ENCODE measurements around the gene EFCAB6.

Gene EFCAB6

GRCh38 chr22:43488031-43488866 is 323.9 kb downstream of the EFCAB6 start:
- in situ Hi-C loops (cut with MboI; ENCODE audit: low sequenced_read_pairs) = no loop called here

- in situ Hi-C loops (cut with MboI; ENCODE audit: low sequenced_read_pairs) = no loop called here
Observed at GRCh38 chr22:43487311-43488030, 324.6 kb downstream of the EFCAB6 start.

GRCh38 chr22:43485502-43486089 is 326.5 kb downstream of the EFCAB6 start:
- in situ Hi-C loops (cut with MboI; ENCODE audit: low sequenced_read_pairs) = no loop called here

GRCh38 chr22:43484227-43484626 is 327.9 kb downstream of the EFCAB6 start:
- in situ Hi-C loops (cut with MboI; ENCODE audit: low sequenced_read_pairs) = no loop called here

GRCh38 chr22:43483669-43484068 is 328.4 kb downstream of the EFCAB6 start:
- in situ Hi-C loops (cut with MboI; ENCODE audit: low sequenced_read_pairs) = no loop called here

- in situ Hi-C loops (cut with MboI; ENCODE audit: low sequenced_read_pairs) = no loop called here
Observed at GRCh38 chr22:43483266-43483665, 328.8 kb downstream of the EFCAB6 start.

GRCh38 chr22:43482318-43482625 is 329.8 kb downstream of the EFCAB6 start:
- in situ Hi-C loops (cut with MboI; ENCODE audit: low sequenced_read_pairs) = no loop called here

- in situ Hi-C loops (cut with MboI; ENCODE audit: low sequenced_read_pairs) = no loop called here
Observed at GRCh38 chr22:43481568-43482317, 330.4 kb downstream of the EFCAB6 start.

GRCh38 chr22:43479962-43480361 is 332.1 kb downstream of the EFCAB6 start:
- in situ Hi-C loops (cut with MboI; ENCODE audit: low sequenced_read_pairs) = no loop called here

GRCh38 chr22:43479301-43479950 is 332.7 kb downstream of the EFCAB6 start:
- in situ Hi-C loops (cut with MboI; ENCODE audit: low sequenced_read_pairs) = no loop called here

Data from hTERT RPE-1 (cell line).